ENCODE measurements around the gene MTA1. TPM values are rescaled to one million over a fixed set of nuclear protein-coding genes. Genes with fewer than 3 reads are reported as not detected.

MTA1 gene
- total and polyA plus RNA-seq, 2 of the 8 experiments (the other 6 are each of a cell fraction or from before 2014, with no cell fraction given): 73.9 to 221 TPM

DNA sequence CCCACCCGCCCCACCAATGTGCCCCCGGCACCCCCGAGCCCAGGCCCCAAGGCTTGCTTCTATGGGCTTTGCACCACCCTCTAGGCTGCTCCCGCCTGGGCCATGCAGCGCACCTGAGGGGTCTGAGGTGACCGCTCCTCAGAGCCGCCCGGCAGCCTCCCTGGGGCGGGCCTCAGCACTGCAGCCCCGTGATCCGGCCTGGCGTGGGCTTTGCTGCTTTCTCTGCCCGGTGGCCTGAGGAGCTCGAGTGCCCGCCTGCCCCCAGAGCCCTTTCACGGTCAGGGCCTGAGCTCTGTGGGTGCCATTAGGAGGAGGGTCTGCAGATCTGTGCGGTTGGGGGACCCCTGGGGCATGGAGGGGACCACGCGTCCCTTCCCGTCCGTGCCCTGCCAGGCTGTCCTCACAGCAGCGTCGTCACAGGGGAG lies 6.2 kb downstream of the MTA1 start:
- DNase-seq (ENCODE audit: low read depth in 1 of 2, low spot score in 2 of 2) (no peak), FAIRE-seq (no peak)
- Histone ChIP-seq H3K23ac (ENCODE audit: insufficient read length) (no peak overlapping the region), H3K36me3 (ENCODE audit: control insufficient read depth in 2 of 4, insufficient read depth in 4 of 4, low read length in 3 of 4) (peaks cover 0 to 11% (median 2%) of the 10 kb centered on the region in 4 experiments; a peak in 3 of 8 replicates), H4K5ac (ENCODE audit: insufficient read length, low read depth, low read length) (no peak overlapping the region), H3K9ac (replicated peaks in 1 of 4; ENCODE audit: extremely low read depth in 1 of 4, low read depth in 3 of 4, low read length in 3 of 4) (no peak overlapping the region), H4K8ac (ENCODE audit: extremely low read depth, insufficient read depth, low read length) (peak overlapping the region; percentile 71; the same call in 1 of the 2 replicates), H3K14ac (ENCODE audit: insufficient read length) (no peak overlapping the region), H2AK5ac (ENCODE audit: low read depth, low read length) (no peak overlapping the region), H2BK20ac (ENCODE audit: low read length) (no peak overlapping the region), H3K23me2 (ENCODE audit: low read depth, low read length) (peaks cover 1% of the 10 kb centered on the region), H3K4me2 (ENCODE audit: insufficient read depth in 1 of 2, low read depth in 2 of 2, low read length in 2 of 2) (no peak overlapping the region), H3K56ac (replicated peaks; ENCODE audit: insufficient read length, low read depth, low read length) (no peak overlapping the region), H3K27ac (ENCODE audit: low read depth, low read length) (no peak overlapping the region), H3K4me1 (replicated peaks in 1 of 4; ENCODE audit: control insufficient read depth in 3 of 4, insufficient read depth in 4 of 4, low read length in 3 of 4) (peaks cover 0 to 14% (median 12%) of the 10 kb centered on the region in 4 experiments; a peak in 5 of 7 replicates), H2BK15ac (ENCODE audit: low read length) (no peak overlapping the region), H3K79me2 (ENCODE audit: control insufficient read depth in 1 of 2, insufficient read depth in 2 of 2, low read length in 2 of 2) (peaks cover 30 to 92% of the 10 kb centered on the region in 2 experiments; a peak in 3 of 4 replicates), H3K4ac (replicated peaks; ENCODE audit: insufficient read length, low read depth, low read length) (no peak overlapping the region), H3K27me3 (replicated peaks in 1 of 4; ENCODE audit: control insufficient read depth in 3 of 4, extremely low read depth in 1 of 4, insufficient read depth in 3 of 4, low read length in 3 of 4) (no peaks in the 10 kb centered on the region), H2AFZ (ENCODE audit: low read length) (no peak overlapping the region), H3K18ac (ENCODE audit: extremely low read depth, low read length) (no peak overlapping the region), H3K9me3 (ENCODE audit: insufficient read depth in 2 of 2, low read depth in 1 of 2, low read length in 1 of 2) (no peaks in the 10 kb centered on the region), H2BK120ac (replicated peaks; ENCODE audit: low read depth, low read length) (no peak overlapping the region), H3K79me1 (ENCODE audit: low read depth, low read length) (peaks cover 28% of the 10 kb centered on the region), H2BK5ac (ENCODE audit: low read depth, low read length) (no peak overlapping the region), H4K91ac (replicated peaks; ENCODE audit: insufficient read length, low read length) (no peak overlapping the region), H2BK12ac (ENCODE audit: low read depth, low read length) (no peak overlapping the region), H3K4me3 (ENCODE audit: extremely low read depth in 1 of 4, insufficient read depth in 2 of 4, low read depth in 3 of 4, low read length in 4 of 4) (no peak overlapping the region), H4K20me1 (replicated peaks in 1 of 2; ENCODE audit: control insufficient read depth in 1 of 2, insufficient read depth in 2 of 2, low read length in 2 of 2) (peaks cover 53 to 57% of the 10 kb centered on the region in 2 experiments)
- TF ChIP-seq SAP30 (IDR thresholded peaks at IDR 0.05; ENCODE audit: insufficient read depth, insufficient replicate concordance, low read length): no peak
- TF ChIP-seq TCF12 (IDR thresholded peaks at IDR 0.05; ENCODE audit: low read depth, low read length): no peak
- TF ChIP-seq SIN3A (conservative IDR thresholded peaks at IDR 0.05 in 1 of 2, IDR thresholded peaks at IDR 0.05 in 1 of 2; ENCODE audit: low read depth in 1 of 2, low read length in 2 of 2): no peak
- WGBS, 2 experiments (ENCODE audit: extremely low coverage in 1 of 2, insufficient coverage in 1 of 2, insufficient read length in 1 of 2, insufficient replicate concordance in 2 of 2, low coverage in 1 of 2, low lambda C conversion rate in 2 of 2, missing lambda C conversion rate in 1 of 2): 90% methylated on average over 23 of the region's 23 CpGs; no CpG with 5 or more reads in 1 of the 2 experiments
- ChIA-PET CTCF (ENCODE audit: partially characterized antibody) (interaction anchor here (0.6 kb wide), 1 partner anchor 64 kb away, joined by 3 read pairs; no protein-coding TSS in a partner anchor), POLR2A (ENCODE audit: partially characterized antibody) (interaction anchor here (1.7 kb wide), 1 partner anchor 12 kb away, joined by 4 read pairs; no protein-coding TSS in a partner anchor)

All from H1 (cell line).